Hepatocyte (in vitro differentiated cells): ENCODE results near the gene SEC61A2. TPM values are rescaled to one million over a fixed set of nuclear protein-coding genes. Genes with fewer than 3 reads are reported as not detected.

Experiments used
- DNase-seq: peaks from one replicate; pipeline ENCODE4 v3.0.0-alpha.2; 2016; ENCODE audit warnings: low spot score
- H2AFZ ChIP-seq: fragments of 200-600 bp; sonication (generic); 2 replicates; pipeline ENCODE4 v1.6.0; 2016; ENCODE audit warnings: antibody characterized with exemption, mild to moderate bottlenecking
- H3K27ac ChIP-seq: fragments of 200-600 bp; sonication (generic); 2 replicates; pipeline ENCODE4 v1.5.1; 2016; ENCODE audit warnings: mild to moderate bottlenecking
- H3K27me3 ChIP-seq: fragments of 200-600 bp; sonication (generic); 2 replicates; pipeline ENCODE4 v1.6.1; 2016
- H3K36me3 ChIP-seq: fragments of 200-600 bp; sonication (generic); replicated peaks from 2 replicates; pipeline ENCODE4 v1.5.1; 2016; ENCODE audit warnings: low read depth; ENCODE audit not compliant: insufficient read depth
- H3K4me1 ChIP-seq: fragments of 200-600 bp; sonication (generic); 2 replicates; pipeline ENCODE4 v1.5.1; 2016; ENCODE audit warnings: mild to moderate bottlenecking, moderate library complexity; ENCODE audit not compliant: insufficient read depth
- H3K4me2 ChIP-seq: fragments of 200-600 bp; sonication (generic); 2 replicates; pipeline ENCODE4 v1.6.0; 2016
- H3K4me3 ChIP-seq: fragments of 200-600 bp; sonication (generic); 2 replicates; pipeline ENCODE4 v1.5.1; 2016; ENCODE audit warnings: mild to moderate bottlenecking
- H3K79me2 ChIP-seq: fragments of 200-600 bp; sonication (generic); 2 replicates; pipeline ENCODE4 v1.6.0; 2017; ENCODE audit warnings: mild to moderate bottlenecking
- H3K9me2 ChIP-seq: fragments of 200-600 bp; sonication (generic); replicated peaks from 2 replicates; pipeline ENCODE4 v1.6.0; 2017; ENCODE audit warnings: mild to moderate bottlenecking; ENCODE audit not compliant: insufficient read depth
- H3K9me3 ChIP-seq: fragments of 200-600 bp; sonication (generic); 2 replicates; pipeline ENCODE4 v1.5.1; 2016; ENCODE audit warnings: low read depth, mild to moderate bottlenecking
- H4K20me1 ChIP-seq: fragments of 200-600 bp; sonication (generic); 2 replicates; pipeline ENCODE4 v1.6.0; 2016; ENCODE audit warnings: mild to moderate bottlenecking; ENCODE audit not compliant: insufficient read depth, poor library complexity, severe bottlenecking
- EZH2 ChIP-seq: fragments of 200-600 bp; sonication (generic); IDR thresholded peaks from 2 replicates; pipeline ENCODE4 v1.6.1; 2016; ENCODE audit warnings: antibody characterized with exemption, mild to moderate bottlenecking, borderline replicate concordance
- EZH2phosphoT487 ChIP-seq: fragments of 200-600 bp; sonication (generic); IDR thresholded peaks from one replicate; pipeline ENCODE4 v1.6.1; 2018; ENCODE audit warnings: antibody characterized with exemption, mild to moderate bottlenecking, low read depth, moderate library complexity; ENCODE audit not compliant: unreplicated experiment, severe bottlenecking
- WGBS: methylation state at CpG from one replicate; pipeline ENCODE4 v1.1.6; 2016; ENCODE audit warnings: low lambda C conversion rate; ENCODE audit errors: missing lambda C conversion rate; 5-methylcytosine and 5-hydroxymethylcytosine counted together
- polyA plus RNA-seq: library from polyadenylated mRNA; unstranded; fragments of >200 nt; fragmentation: Nextera tagmentation; extraction: Ambion mirVana; gene quantifications from 2 replicates; pipeline ENCODE4 v1.2.1, GENCODE V29; 2016
- total RNA-seq: library from RNA; depleted of rRNA; stranded (reverse); fragments of >200 nt; gene quantifications from 2 replicates; pipeline ENCODE4 v1.2.3, GENCODE V29; 2014
- TF ChIP-seq, protein P1 (sequence below): fragments of 200-600 bp; sonication (generic); IDR thresholded peaks from 2 replicates; pipeline ENCODE4 v1.5.1; 2016; ENCODE audit warnings: antibody characterized with exemption, mild to moderate bottlenecking; ENCODE audit not compliant: poor library complexity

SEC61A2 gene
- total and polyA plus RNA-seq, 2 experiments from 2014 or later, result 12.2 to 13.7 TPM

GRCh38 chr10:12160664-12161063 is 31.2 kb downstream of the SEC61A2 start:
- Histone ChIP-seq H3K27ac (no peak overlapping the region), H3K4me1 (no peaks in the 10 kb centered on the region), H3K9me2 (no peaks in the 10 kb centered on the region), H3K27me3 (no peaks in the 10 kb centered on the region), H3K79me2 (no peaks in the 10 kb centered on the region), H2AFZ (no peak overlapping the region), H3K36me3 (no peaks in the 10 kb centered on the region), H4K20me1 (no peaks in the 10 kb centered on the region), H3K9me3 (no peaks in the 10 kb centered on the region), H3K4me2 (no peak overlapping the region), H3K4me3 (no peak overlapping the region)
- DNase-seq, result no peak
- no peak for TF ChIP-seq EZH2
- 98% methylated on average over 5 of the region's 5 CpGs for WGBS

GRCh38 chr10:12162927-12163326 is 33.5 kb downstream of the SEC61A2 start:
- Histone ChIP-seq H3K36me3 (no peaks in the 10 kb centered on the region), H3K9me2 (no peaks in the 10 kb centered on the region), H3K9me3 (no peaks in the 10 kb centered on the region), H3K27ac (no peak overlapping the region), H3K27me3 (no peaks in the 10 kb centered on the region), H2AFZ (no peak overlapping the region), H3K4me3 (no peak overlapping the region), H3K4me2 (no peak overlapping the region), H4K20me1 (no peaks in the 10 kb centered on the region), H3K79me2 (no peaks in the 10 kb centered on the region), H3K4me1 (no peaks in the 10 kb centered on the region)
- no peak for DNase-seq
- TF ChIP-seq, protein P1, sequence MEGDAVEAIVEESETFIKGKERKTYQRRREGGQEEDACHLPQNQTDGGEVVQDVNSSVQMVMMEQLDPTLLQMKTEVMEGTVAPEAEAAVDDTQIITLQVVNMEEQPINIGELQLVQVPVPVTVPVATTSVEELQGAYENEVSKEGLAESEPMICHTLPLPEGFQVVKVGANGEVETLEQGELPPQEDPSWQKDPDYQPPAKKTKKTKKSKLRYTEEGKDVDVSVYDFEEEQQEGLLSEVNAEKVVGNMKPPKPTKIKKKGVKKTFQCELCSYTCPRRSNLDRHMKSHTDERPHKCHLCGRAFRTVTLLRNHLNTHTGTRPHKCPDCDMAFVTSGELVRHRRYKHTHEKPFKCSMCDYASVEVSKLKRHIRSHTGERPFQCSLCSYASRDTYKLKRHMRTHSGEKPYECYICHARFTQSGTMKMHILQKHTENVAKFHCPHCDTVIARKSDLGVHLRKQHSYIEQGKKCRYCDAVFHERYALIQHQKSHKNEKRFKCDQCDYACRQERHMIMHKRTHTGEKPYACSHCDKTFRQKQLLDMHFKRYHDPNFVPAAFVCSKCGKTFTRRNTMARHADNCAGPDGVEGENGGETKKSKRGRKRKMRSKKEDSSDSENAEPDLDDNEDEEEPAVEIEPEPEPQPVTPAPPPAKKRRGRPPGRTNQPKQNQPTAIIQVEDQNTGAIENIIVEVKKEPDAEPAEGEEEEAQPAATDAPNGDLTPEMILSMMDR, result no peak
- TF ChIP-seq EZH2 (no peak), EZH2phosphoT487 (no peak)
- 97% methylated on average over 6 of the region's 6 CpGs for WGBS

DNA sequence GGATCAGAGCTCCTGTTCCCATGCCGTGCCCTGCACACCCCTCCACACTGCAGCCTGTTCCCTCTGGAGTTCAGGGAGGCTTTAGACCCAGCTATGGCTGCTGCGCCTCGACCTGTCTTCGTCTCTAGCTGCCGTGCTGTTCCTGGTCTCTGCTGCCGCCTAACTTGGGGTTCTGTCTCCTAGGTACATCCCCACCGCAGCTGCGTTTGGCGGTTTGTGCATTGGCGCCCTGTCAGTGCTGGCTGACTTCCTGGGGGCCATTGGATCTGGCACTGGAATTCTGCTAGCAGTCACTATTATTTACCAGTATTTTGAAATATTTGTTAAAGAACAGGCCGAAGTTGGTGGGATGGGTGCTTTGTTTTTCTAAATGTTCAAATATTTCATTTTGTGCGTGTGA is 34.6 kb downstream of the SEC61A2 start:
- Histone ChIP-seq H3K36me3 (no peaks in the 10 kb centered on the region), H3K4me2 (no peak overlapping the region)

GRCh38 chr10:12165036-12165435 is 35.6 kb downstream of the SEC61A2 start:
- WGBS, result 89% methylated on average over 3 of the region's 3 CpGs
- no peaks in the 10 kb centered on the region for H3K36me3 ChIP-seq

More for the DNA sequence above, 34.6 kb downstream of the SEC61A2 start:
- H3K9me3 ChIP-seq, result no peaks in the 10 kb centered on the region
- TF ChIP-seq EZH2 (no peak), EZH2phosphoT487 (no peak)
- TF ChIP-seq, protein P1, result no peak
- no peaks in the 10 kb centered on the region for H3K79me2 ChIP-seq
- H3K4me1 ChIP-seq, result no peaks in the 10 kb centered on the region
- DNase-seq, result no peak
- no peaks in the 10 kb centered on the region for H3K27me3 ChIP-seq
- no peak overlapping the region for H3K4me3 ChIP-seq
- no peak overlapping the region for H2AFZ ChIP-seq
- 95% methylated on average over 12 of the region's 12 CpGs for WGBS
- H4K20me1 ChIP-seq, result no peaks in the 10 kb centered on the region
- no peak overlapping the region for H3K27ac ChIP-seq
- H3K9me2 ChIP-seq, result no peaks in the 10 kb centered on the region

More at GRCh38 chr10:12165036-12165435, 35.6 kb downstream of the SEC61A2 start:
- Histone ChIP-seq H3K9me3 (no peaks in the 10 kb centered on the region), H4K20me1 (no peaks in the 10 kb centered on the region), H3K9me2 (no peaks in the 10 kb centered on the region), H3K4me3 (no peak overlapping the region), H3K27me3 (no peaks in the 10 kb centered on the region), H2AFZ (no peak overlapping the region), H3K79me2 (no peaks in the 10 kb centered on the region), H3K27ac (no peak overlapping the region), H3K4me1 (no peaks in the 10 kb centered on the region), H3K4me2 (no peak overlapping the region)
- no peak for DNase-seq
- no peak for TF ChIP-seq EZH2
- no peak for TF ChIP-seq EZH2phosphoT487
- TF ChIP-seq, protein P1, result no peak
